Vagina (tissue), 2 donors: ENCODE measurements around the gene CHRND.

ENCODE experiments used
- POLR2A ChIP-seq, 2 donors: fragments of 450-650 bp; IDR thresholded peaks; one replicate each; pipeline ENCODE4 v1.6.1; 2017; ENCODE audit warnings: antibody characterized with exemption in 2 of 2, mild to moderate bottlenecking in 2 of 2, moderate library complexity in 2 of 2
- POLR2AphosphoS5 ChIP-seq, 2 donors: sonication (generic); formaldehyde crosslinking; IDR thresholded peaks; one replicate each; pipeline ENCODE4 v1.9.0; 2017; ENCODE audit warnings: antibody characterized with exemption in 2 of 2, mild to moderate bottlenecking in 2 of 2, low read depth in 1 of 2; ENCODE audit not compliant: insufficient read depth in 1 of 2
- TF ChIP-seq, protein P1 (sequence below), 3 experiments: fragments of 450-650 bp in 2 of 3; fragments of 200-600 bp in 1 of 3; sonication (generic) in 1 of 3; IDR thresholded peaks; one replicate each; pipeline ENCODE4 v1.5.1; 2017 to 2019; ENCODE audit warnings: antibody characterized with exemption in 3 of 3, mild to moderate bottlenecking in 2 of 3, moderate library complexity in 2 of 3

DNA sequence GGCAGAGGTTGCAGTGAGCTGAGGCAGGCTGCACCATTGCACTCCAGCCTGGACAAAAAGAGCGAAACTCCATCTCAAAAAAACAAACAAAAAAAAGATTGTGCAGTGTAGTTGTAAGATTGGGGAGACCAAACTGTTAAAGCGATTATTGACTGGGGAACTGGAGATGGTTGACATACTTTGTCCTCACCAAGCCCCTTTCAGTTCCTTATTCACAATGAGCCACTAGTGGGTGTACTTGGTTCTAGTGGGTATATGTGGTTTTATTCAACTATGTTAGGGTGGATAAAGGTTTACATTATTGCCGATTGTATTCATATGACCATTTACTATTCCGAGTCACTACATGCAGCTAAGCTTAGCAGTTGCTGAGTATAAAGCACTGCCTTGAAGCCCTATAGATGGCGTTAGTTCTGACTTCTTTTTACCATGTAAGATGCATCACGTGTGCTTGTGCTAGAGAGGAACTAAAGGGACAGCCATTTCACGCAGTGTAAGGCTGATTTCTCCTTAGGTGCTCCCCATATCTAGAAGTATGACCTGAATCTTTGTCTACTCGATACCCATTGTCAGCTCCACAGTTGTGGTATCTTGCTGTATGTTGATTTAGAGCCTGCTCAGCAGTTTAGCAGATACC lies 36.7 kb downstream of the CHRND start:
- TF ChIP-seq, protein P1, sequence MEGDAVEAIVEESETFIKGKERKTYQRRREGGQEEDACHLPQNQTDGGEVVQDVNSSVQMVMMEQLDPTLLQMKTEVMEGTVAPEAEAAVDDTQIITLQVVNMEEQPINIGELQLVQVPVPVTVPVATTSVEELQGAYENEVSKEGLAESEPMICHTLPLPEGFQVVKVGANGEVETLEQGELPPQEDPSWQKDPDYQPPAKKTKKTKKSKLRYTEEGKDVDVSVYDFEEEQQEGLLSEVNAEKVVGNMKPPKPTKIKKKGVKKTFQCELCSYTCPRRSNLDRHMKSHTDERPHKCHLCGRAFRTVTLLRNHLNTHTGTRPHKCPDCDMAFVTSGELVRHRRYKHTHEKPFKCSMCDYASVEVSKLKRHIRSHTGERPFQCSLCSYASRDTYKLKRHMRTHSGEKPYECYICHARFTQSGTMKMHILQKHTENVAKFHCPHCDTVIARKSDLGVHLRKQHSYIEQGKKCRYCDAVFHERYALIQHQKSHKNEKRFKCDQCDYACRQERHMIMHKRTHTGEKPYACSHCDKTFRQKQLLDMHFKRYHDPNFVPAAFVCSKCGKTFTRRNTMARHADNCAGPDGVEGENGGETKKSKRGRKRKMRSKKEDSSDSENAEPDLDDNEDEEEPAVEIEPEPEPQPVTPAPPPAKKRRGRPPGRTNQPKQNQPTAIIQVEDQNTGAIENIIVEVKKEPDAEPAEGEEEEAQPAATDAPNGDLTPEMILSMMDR (IDR thresholded peaks at IDR 0.05) = no peak
- TF ChIP-seq POLR2A (IDR thresholded peaks at IDR 0.05) = no peak
- no peak for TF ChIP-seq POLR2AphosphoS5 (IDR thresholded peaks at IDR 0.05; ENCODE audit: insufficient read depth in 1 of 2, low read depth in 1 of 2)
